Umbilical cord (tissue), 2 donors: Measurements from ENCODE around the gene RCC2. TPM values are rescaled to one million over a fixed set of nuclear protein-coding genes. Genes with fewer than 3 reads are reported as not detected.
"Not testable (repeated sequence)": the region's sequence is repeated elsewhere in the genome, so short reads cannot be mapped to it uniquely, and the experiment has no call there.

Experiments used
- DNase-seq: peaks from one replicate; pipeline ENCODE4 v3.0.0-alpha.2; 2015; ENCODE audit warnings: low spot score
- total RNA-seq: library from RNA; depleted of rRNA; stranded (reverse); fragments of >200 nt; gene quantifications from one replicate; pipeline ENCODE4 v1.2.3, GENCODE V29; 2014; ENCODE audit warnings: low replicate concordance; ENCODE audit not compliant: insufficient read depth

RCC2 gene
- total RNA-seq, result 17.1 TPM

- peak; percentile 79 for DNase-seq
Measured at GRCh38 chr1:17439250-17440073, at the start of gene RCC2. TSS of gene RCC2 (minus strand) at chr1:17439677. CDS start at chr1:17438514, 1,163 bp downstream.

GRCh38 chr1:17486242-17486641 is 46.8 kb upstream of the RCC2 start:
- DNase-seq, result no peak

GRCh38 chr1:17485281-17485680 is 45.8 kb upstream of the RCC2 start:
- no peak for DNase-seq

GRCh38 chr1:17481981-17482380 is 42.5 kb upstream of the RCC2 start:
- not testable (repeated sequence) for DNase-seq

GRCh38 chr1:17480846-17481245 is 41.4 kb upstream of the RCC2 start:
- DNase-seq, result no peak

GRCh38 chr1:17475752-17476151 is 36.3 kb upstream of the RCC2 start:
- peak; percentile 48 for DNase-seq

- DNase-seq, result not testable (repeated sequence)
Measured at GRCh38 chr1:17474836-17475555, 35.5 kb upstream of the RCC2 start.

GRCh38 chr1:17472814-17473213 is 33.3 kb upstream of the RCC2 start:
- DNase-seq, result no peak

- no peak for DNase-seq
Measured at GRCh38 chr1:17471393-17471792, 31.9 kb upstream of the RCC2 start.

GRCh38 chr1:17470021-17470799 is 30.7 kb upstream of the RCC2 start:
- no peak for DNase-seq

GRCh38 chr1:17468357-17469265 is 29.1 kb upstream of the RCC2 start:
- DNase-seq, result not testable (repeated sequence)

GRCh38 chr1:17466359-17466758 is 26.9 kb upstream of the RCC2 start:
- no peak for DNase-seq

GRCh38 chr1:17465228-17465627 is 25.8 kb upstream of the RCC2 start:
- no peak for DNase-seq

- no peak for DNase-seq
Measured at GRCh38 chr1:17463991-17464390, 24.5 kb upstream of the RCC2 start.

- DNase-seq, result no peak
Measured at GRCh38 chr1:17462669-17463068, 23.2 kb upstream of the RCC2 start.

- DNase-seq, result no peak
Measured at GRCh38 chr1:17460219-17460618, 20.7 kb upstream of the RCC2 start.

- DNase-seq, result no peak
Measured at GRCh38 chr1:17458794-17459193, 19.3 kb upstream of the RCC2 start.

- DNase-seq, result no peak
Measured at GRCh38 chr1:17452686-17453085, 13.2 kb upstream of the RCC2 start.

GRCh38 chr1:17452203-17452602 is 12.7 kb upstream of the RCC2 start:
- not testable (repeated sequence) for DNase-seq

GRCh38 chr1:17451731-17452130 is 12.3 kb upstream of the RCC2 start:
- no peak for DNase-seq

GRCh38 chr1:17447501-17447992 is 8.1 kb upstream of the RCC2 start:
- no peak for DNase-seq
